ENCODE data around the gene HNF4A. TPM values are rescaled to one million over a fixed set of nuclear protein-coding genes. Genes with fewer than 3 reads are reported as not detected.

Gene HNF4A
- total RNA-seq, 2 experiments from 2014 or later: not detected

GRCh38 chr20:44426879-44427790 is 71.6 kb downstream of the HNF4A start:
- no peaks in the 10 kb centered on the region for H3K36me3 Mint-ChIP-seq (ENCODE audit: low read depth)
- POLR2A ChIA-PET: no interaction called here
- H3K27ac ChIP-seq (ENCODE audit: low read depth in 1 of 2, low read length in 2 of 2): no peak overlapping the region
- H3K36me3 ChIP-seq (ENCODE audit: insufficient read depth, low read length): no peaks in the 10 kb centered on the region
- H3K4me3 Mint-ChIP-seq: no peak overlapping the region
- no peak overlapping the region for H3K27ac Mint-ChIP-seq
- no peak overlapping the region for H3K4me3 ChIP-seq (ENCODE audit: low read length)
- DNase-seq (no peak), ATAC-seq (ENCODE audit: poor library complexity) (no peak)
- H3K27me3 Mint-ChIP-seq: peaks cover 16% of the 10 kb centered on the region
- no peaks in the 10 kb centered on the region for H3K9me3 Mint-ChIP-seq
- no peaks in the 10 kb centered on the region for H3K4me1 ChIP-seq (ENCODE audit: insufficient read depth, low read length)
- H3K27me3 ChIP-seq (ENCODE audit: control insufficient read depth in 1 of 2, insufficient read depth in 2 of 2, low read length in 2 of 2): peaks cover 5% of the 10 kb centered on the region in 2 experiments
- TF ChIP-seq CTCF (IDR thresholded peaks at IDR 0.05): no peak
- intact Hi-C loops (cut with DNase I, micrococcal nuclease): no loop called here
- no peaks in the 10 kb centered on the region for H3K9me3 ChIP-seq (ENCODE audit: control insufficient read depth in 1 of 2, insufficient read depth in 1 of 2, low read length in 2 of 2)
- H3K4me1 Mint-ChIP-seq (ENCODE audit: low read depth): no peaks in the 10 kb centered on the region
- CTCF ChIA-PET: no interaction called here

- Histone ChIP-seq H3K27me3 (ENCODE audit: control insufficient read depth in 1 of 2, insufficient read depth in 2 of 2, low read length in 2 of 2) (peaks cover 5% of the 10 kb centered on the region in 2 experiments), H3K27ac (ENCODE audit: low read depth in 1 of 2, low read length in 2 of 2) (no peak overlapping the region), H3K36me3 (ENCODE audit: insufficient read depth, low read length) (no peaks in the 10 kb centered on the region), H3K4me3 (ENCODE audit: low read length) (no peak overlapping the region), H3K9me3 (ENCODE audit: control insufficient read depth in 1 of 2, insufficient read depth in 1 of 2, low read length in 2 of 2) (no peaks in the 10 kb centered on the region), H3K4me1 (ENCODE audit: insufficient read depth, low read length) (no peaks in the 10 kb centered on the region)
- intact Hi-C loops (cut with DNase I, micrococcal nuclease): no loop called here
- Mint-ChIP-seq H3K27me3 (peaks cover 19% of the 10 kb centered on the region), H3K4me3 (no peak overlapping the region), H3K27ac (no peak overlapping the region), H3K36me3 (ENCODE audit: low read depth) (no peaks in the 10 kb centered on the region), H3K9me3 (no peaks in the 10 kb centered on the region), H3K4me1 (ENCODE audit: low read depth) (no peaks in the 10 kb centered on the region)
- DNase-seq: no peak
- POLR2A ChIA-PET: no interaction called here
- CTCF ChIA-PET: no interaction called here
- no peak for TF ChIP-seq CTCF (IDR thresholded peaks at IDR 0.05)
- ATAC-seq (ENCODE audit: poor library complexity): no peak
Measured at GRCh38 chr20:44427804-44428173, 72.3 kb downstream of the HNF4A start.

- ChIA-PET CTCF (no interaction called here), POLR2A (no interaction called here)
- ATAC-seq (ENCODE audit: poor library complexity): no peak
Measured at GRCh38 chr20:44428174-44429016, 72.9 kb downstream of the HNF4A start.

More at GRCh38 chr20:44428174-44429016, 72.9 kb downstream of the HNF4A start:
- no peak overlapping the region for H3K4me3 ChIP-seq (ENCODE audit: low read length)
- Mint-ChIP-seq H3K9me3 (no peaks in the 10 kb centered on the region), H3K27me3 (peaks cover 23% of the 10 kb centered on the region), H3K4me1 (ENCODE audit: low read depth) (no peaks in the 10 kb centered on the region), H3K36me3 (ENCODE audit: low read depth) (no peaks in the 10 kb centered on the region), H3K4me3 (no peak overlapping the region), H3K27ac (no peak overlapping the region)
- H3K27me3 ChIP-seq (ENCODE audit: control insufficient read depth in 1 of 2, insufficient read depth in 2 of 2, low read length in 2 of 2): peaks cover 3 to 5% of the 10 kb centered on the region in 2 experiments
- H3K27ac ChIP-seq (ENCODE audit: low read depth in 1 of 2, low read length in 2 of 2): no peak overlapping the region
- no peaks in the 10 kb centered on the region for H3K4me1 ChIP-seq (ENCODE audit: insufficient read depth, low read length)
- intact Hi-C loops (cut with DNase I, micrococcal nuclease): no loop called here
- no peak for DNase-seq
- no peak for TF ChIP-seq CTCF (IDR thresholded peaks at IDR 0.05)
- no peaks in the 10 kb centered on the region for H3K9me3 ChIP-seq (ENCODE audit: control insufficient read depth in 1 of 2, insufficient read depth in 1 of 2, low read length in 2 of 2)
- H3K36me3 ChIP-seq (ENCODE audit: insufficient read depth, low read length): no peaks in the 10 kb centered on the region

Data from CD4-positive, alpha-beta T cell (primary cell).